HG03139 (cell line): Measurements from ENCODE around the gene UBAC1.
A peak's percentile ranks its signal among the peaks of the same experiment; 100 is the strongest.
"Not testable (repeated sequence)": the region's sequence is repeated elsewhere in the genome, so short reads cannot be mapped to it uniquely, and the experiment has no call there.

ENCODE experiments used
- ATAC-seq: cut with Tn5 transposase; IDR thresholded peaks from one replicate; pipeline ENCODE4 v1.9.1; 2021; ENCODE audit not compliant: unreplicated experiment

Gene UBAC1

GRCh38 chr9:135923508-135923907, 37.7 kb downstream of the UBAC1 start:
- no peak for ATAC-seq

GRCh38 chr9:135921749-135922310, 39.3 kb downstream of the UBAC1 start:
- no peak for ATAC-seq

DNA sequence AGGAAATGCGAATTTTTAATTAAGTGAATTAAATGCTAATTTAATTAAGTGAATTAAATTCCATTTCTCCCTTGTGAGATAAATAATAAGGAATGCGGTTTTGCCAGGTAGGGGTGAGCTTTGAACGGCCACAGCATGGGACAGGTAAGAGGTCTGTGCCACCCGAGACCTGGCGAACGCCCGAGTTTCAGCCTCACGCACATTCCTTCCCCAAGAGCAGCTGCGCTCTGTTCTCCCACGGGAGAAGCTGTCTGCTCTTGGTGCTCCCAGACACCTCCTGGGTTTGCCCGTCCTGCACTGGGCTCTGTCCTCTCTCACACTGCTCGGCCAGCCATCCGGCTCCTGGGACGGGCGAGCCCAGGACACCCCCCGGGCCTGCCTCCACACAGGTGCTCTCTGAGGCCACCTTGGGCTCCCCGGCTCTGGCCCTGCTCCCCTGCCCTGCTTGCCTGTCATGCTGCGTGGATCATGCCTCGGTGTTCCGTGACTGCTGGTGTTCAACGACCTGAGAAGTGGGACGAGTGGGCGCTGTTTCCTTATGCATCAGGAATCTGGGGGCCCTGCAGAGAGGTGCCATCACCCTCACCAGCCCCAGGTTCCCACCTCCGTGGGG, 40.1 kb downstream of the UBAC1 start:
- no peak for ATAC-seq

DNA sequence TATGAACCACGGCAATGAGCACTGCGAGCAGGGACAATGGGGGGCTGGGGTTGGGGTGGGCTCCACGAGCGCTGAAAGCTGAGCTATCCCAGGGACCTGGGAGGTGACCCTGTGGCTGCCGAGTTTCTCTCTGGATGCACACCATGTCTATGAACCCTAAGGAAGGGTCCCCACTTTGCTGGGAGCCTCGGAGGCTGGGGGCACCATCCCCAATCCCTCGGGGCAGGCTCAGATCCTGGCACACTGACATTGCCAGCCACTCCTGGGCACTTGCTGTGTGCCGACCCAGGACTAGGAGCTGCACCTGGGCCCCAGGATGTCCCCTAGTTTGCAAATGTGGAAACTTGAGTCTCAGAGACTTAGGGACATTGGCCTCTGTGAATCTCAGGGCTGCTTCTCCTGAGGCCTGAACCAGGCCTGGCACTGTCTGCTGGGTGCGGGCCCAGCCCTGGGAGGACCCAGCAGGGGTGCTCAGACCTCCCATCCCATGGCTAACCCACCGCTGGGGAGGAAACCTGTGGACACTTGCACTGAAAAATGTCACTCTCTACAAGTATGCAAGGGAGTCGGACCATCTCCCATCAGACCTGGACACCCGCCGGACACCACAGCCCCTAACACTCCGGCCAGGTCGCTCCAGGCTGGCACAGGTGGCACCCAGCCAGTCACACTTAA, 40.8 kb downstream of the UBAC1 start:
- no peak for ATAC-seq

DNA sequence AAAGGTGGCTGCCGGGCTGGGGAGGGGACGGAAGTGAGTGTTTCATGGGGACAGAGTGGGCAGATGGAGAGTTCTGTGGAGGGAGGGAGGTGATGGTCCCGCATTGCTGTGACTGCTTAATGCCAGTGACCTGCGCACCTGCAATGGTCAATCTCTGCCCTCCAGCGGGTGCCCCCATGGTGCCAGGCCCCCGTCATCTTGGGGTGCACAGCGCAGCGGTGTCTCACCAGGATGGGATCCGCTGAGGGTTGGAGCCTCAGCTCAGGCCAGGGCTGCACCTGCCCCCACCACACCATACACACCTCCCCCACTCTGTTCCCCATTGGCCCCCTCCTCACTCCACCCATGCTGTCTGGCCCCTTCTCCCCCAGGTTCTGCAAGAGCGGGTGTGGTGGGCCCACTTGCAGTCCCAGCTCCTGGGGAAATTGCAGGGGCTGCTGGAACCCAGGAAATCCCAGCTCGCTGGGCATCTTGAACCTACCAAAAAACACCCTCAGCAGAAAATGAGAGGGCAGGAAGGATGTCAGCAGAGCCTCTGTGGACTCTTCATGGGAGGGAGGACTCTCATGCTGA, 41.8 kb downstream of the UBAC1 start:
- no peak for ATAC-seq

GRCh38 chr9:135916227-135916626, 44.9 kb downstream of the UBAC1 start:
- ATAC-seq, result not testable (repeated sequence)

DNA sequence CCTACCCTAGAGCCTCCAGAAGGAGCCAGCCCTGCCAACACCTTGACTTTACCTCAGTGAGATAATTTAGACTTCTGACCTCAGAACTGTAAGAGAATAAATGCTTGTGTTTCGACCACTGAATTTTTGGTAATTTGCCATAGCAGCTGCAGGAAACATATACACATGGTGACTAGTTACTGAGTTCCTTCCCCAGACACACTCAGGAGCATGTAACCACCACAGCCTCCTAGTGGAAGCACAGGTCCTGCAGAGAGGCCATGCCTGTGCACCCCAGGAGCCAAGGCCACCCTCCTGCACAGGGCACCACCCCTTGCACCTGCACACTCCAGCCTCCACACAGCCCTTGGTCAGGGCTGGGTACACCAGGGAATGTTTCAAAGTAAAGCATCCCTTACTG, 46.3 kb downstream of the UBAC1 start:
- ATAC-seq, result no peak

GRCh38 chr9:135911233-135911632, 49.9 kb downstream of the UBAC1 start:
- not testable (repeated sequence) for ATAC-seq

DNA sequence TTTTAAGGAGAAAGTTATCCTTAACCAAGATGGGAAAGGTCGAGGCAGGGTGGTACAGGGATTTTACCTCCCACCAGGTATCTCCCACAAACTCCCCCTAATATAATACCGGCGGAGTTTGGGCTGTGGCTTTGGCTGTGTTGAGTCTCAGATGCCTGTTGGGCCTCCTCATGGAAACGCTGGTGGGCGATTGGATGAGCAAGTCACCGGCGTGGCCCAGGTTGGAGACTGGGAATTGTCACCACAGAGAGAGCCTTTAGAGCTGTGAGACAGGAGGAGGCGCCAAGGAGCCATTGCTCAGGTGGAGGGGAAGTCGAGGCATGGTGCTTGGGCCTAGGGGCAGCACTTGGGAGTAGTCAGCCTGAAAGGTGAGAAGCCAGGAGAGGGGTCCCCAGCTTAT, 50.4 kb downstream of the UBAC1 start:
- no peak for ATAC-seq

DNA sequence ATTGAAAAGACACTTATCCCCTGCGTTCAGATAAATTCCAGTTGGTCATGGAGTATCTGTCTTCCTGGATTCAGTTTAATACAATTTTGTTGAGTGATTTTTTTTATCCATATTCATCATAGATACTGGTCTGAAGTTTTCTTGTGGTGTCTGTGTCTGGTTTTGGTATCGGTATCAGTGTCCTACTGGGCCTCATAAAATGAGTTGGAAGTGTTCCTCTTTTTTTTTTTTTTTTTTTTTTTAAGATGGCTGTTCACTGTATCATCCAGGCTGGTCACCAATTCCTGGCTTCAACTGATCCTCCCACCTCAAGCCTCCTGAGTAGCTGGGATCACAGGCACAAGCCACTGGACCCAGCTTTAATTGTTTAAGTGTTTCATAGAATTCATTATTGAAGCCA, 51.0 kb downstream of the UBAC1 start:
- no peak for ATAC-seq

DNA sequence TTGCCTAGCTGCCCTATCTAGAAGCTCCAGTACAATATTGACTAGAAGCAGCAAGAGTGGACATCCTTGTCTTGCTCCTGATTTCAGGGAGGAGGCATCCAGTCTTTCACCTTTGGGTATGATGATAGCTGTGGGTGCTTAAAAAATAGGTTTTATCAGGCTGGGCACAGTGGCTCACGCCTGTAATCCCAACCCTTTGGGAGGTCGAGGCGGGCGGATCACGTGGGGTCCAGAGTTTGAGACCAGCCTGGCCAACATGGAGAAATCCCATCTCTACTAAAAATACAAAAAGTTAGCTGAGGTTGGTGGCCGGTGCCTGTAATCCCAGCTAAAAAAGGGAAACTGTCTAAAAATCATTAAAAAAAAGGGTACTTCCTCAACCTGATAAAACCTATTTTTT, 51.8 kb downstream of the UBAC1 start:
- ATAC-seq, result no peak

DNA sequence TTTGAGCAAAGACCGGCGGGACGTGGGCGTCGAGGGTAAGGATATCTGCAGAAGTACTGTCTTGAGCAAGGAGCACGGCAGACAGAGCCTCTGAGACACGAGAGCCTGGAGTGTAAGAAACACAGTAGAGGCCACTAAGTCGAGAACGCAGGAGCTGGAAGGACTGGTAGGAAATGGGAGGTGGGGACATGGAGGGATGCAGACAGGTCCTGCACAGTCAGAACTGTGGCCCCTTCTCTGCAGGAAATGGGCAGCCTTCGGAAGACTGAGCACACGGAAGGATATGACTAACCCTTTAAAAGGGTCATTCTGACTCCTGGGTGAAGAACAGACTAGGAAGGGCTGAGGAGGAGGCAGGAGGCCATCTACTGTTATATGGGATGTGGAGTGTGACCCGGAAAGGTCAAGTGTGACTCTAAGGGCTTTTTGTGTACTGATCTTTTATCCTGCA, 52.4 kb downstream of the UBAC1 start:
- ATAC-seq, result no peak

GRCh38 chr9:135908093-135908753, 53.0 kb downstream of the UBAC1 start:
- peak; percentile 2 for ATAC-seq

DNA sequence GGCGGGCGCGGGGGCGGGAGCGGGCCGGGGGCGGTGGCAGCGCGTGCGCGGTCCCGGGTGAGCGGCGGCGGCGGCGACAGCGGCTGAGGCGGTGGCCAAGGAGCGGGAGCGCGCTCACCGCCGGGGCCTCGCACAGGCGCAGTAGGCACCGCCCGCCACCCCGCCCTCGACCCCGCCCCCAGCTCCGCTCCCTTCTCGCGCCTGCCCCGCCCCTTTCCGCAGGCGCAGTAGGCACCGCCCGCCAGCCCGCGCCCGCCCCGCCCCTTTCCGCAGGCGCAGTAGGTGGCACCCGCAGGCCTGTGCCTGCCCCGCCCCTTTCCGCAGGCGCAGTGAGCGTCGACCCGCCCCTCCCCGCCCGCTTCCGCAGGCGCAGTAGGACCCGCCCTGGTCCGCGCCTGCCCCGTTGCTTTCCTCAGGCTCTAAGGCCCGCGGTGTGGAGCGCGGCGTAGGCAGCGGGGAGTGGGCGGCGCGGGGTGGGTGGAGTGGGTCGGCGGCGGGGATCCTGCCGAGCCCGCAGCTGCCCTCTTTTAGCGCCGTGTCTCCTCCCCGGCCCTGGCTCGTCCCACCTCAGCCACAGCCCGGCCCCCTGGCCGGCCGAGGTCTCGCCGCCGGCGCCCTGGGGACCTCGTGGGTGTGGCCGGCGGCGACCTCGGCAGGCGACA, 53.6 kb downstream of the UBAC1 start, which contains the start of gene CAMSAP1:
CAMSAP1 (minus strand) TSS at position 116 of the 662 bp plus-strand sequence. CDS start 387 bp downstream, outside the sequence.
- ATAC-seq, result peak; percentile 61

DNA sequence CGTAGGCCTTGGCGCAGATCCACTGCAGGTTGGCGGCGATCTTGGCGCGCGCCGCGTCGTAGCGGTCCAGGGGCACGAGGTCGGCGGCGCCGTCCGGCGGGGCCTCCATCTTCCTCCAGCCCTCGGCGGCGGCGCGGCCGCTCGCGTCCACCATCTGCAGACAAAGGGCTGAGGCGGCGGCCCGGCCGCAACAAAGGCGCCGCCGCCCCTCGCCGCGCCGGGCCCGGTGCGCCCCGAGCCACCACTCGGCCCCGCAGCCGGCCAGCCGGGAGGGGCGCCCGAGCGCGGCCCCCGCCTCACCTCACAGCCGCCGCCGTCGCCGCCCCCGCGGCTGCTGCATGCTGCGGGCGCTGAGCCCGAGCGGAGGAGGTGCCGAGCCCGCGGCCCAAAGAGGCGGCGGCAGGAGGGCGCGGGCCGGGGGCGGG, 54.2 kb downstream of the UBAC1 start:
- ATAC-seq, result peak; percentile 11

- ATAC-seq, result peak; percentile 4
These were observed 54.7 kb downstream of the UBAC1 start for GRCh38 chr9:135906291-135907005.

- ATAC-seq, result no peak
These were observed 55.6 kb downstream of the UBAC1 start for GRCh38 chr9:135905380-135906258.

GRCh38 chr9:135903786-135904520, 57.2 kb downstream of the UBAC1 start:
- ATAC-seq, result no peak

DNA sequence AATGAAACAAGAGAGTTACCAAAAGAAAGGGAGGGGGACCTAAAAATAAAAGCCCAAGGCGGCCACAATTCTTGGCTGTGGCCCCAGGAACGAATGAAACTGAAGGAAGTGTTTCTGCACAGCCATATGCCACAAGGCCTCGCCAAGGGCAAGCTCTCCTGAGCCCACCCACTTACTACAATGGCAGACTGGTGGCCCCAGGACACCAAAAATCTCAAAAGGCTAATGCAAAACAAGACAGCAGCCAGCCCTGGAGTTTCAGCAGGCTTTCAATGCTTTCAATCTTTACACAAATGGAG, 57.9 kb downstream of the UBAC1 start:
- ATAC-seq, result no peak
